ENCODE results near the gene ARHGAP19. TPM values are rescaled to one million over a fixed set of nuclear protein-coding genes. Genes with fewer than 3 reads are reported as not detected.
"Not testable (repeated sequence)": the region's sequence is repeated elsewhere in the genome, so short reads cannot be mapped to it uniquely, and the experiment has no call there.

Gene ARHGAP19
- total and polyA plus RNA-seq, 2 donors (not counting 3 experiments of a cell fraction or from before 2014, with no cell fraction given): 6.8 to 20.0 TPM

DNA sequence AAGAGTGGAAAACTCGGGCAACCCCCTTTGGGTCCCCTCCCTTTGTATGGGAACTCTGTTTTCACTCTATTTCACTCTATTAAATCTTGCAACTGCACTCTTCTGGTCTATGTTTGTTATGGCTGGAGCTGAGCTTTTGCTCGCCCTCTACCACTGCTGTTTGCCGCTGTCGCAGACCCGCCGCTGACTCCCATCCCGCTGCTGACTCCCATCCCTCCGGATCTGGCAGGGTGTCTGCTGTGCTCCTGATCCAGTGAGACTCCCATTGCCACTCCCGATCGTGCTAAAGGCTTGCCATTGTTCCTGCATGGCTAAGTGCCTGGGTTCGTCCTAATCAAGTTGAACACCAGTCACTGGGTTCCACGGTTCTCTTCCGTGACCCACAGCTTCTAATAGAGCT, 2.4 kb downstream of the ARHGAP19 start:
- H3K79me2 ChIP-seq (ENCODE audit: control insufficient read depth, insufficient read depth, low read length): peaks cover 18% of the 10 kb centered on the region
- H3K4me3 ChIP-seq (replicated peaks in 1 of 3; ENCODE audit: insufficient read depth in 1 of 3, low read depth in 1 of 3, low read length in 3 of 3); DNase-seq (ENCODE audit: low read depth, low spot score); H3K9ac ChIP-seq (replicated peaks; ENCODE audit: extremely low read depth, insufficient read depth, low read length); H3K9me3 ChIP-seq (replicated peaks; ENCODE audit: control insufficient read depth, insufficient read depth, low read length); H3K4me1 ChIP-seq (ENCODE audit: control insufficient read depth, extremely low read depth, insufficient read depth, low read length); dilution Hi-C loops (cut with MboI; ENCODE audit: extremely low pct_ligation_motif_present, low sequenced_read_pairs); FAIRE-seq; H2AFZ ChIP-seq (ENCODE audit: low read depth, low read length); H3K9me1 ChIP-seq (replicated peaks; ENCODE audit: control insufficient read depth, extremely low read depth, insufficient read depth, low read length); H3K4me2 ChIP-seq (ENCODE audit: insufficient read depth, low read length); intact Hi-C loops (cut with micrococcal nuclease); BruUV-seq (replicated peaks); H3K36me3 ChIP-seq (ENCODE audit: control insufficient read depth in 2 of 2, extremely low read depth in 1 of 2, insufficient read depth in 2 of 2, low read length in 2 of 2); H3K27me3 ChIP-seq (ENCODE audit: control insufficient read depth in 2 of 2, insufficient read depth in 2 of 2, low read length in 2 of 2); H4K20me1 ChIP-seq (replicated peaks; ENCODE audit: control insufficient read depth, extremely low read depth, insufficient read depth, low read length); H3K27ac ChIP-seq (ENCODE audit: insufficient read depth, low read depth, low read length); POLR2A ChIA-PET: not testable (repeated sequence)
- CTCF ChIA-PET: interaction anchor here (3.8 kb wide), 1 partner anchor 12 kb away, joined by 15 read pairs; no protein-coding TSS in a partner anchor

DNA sequence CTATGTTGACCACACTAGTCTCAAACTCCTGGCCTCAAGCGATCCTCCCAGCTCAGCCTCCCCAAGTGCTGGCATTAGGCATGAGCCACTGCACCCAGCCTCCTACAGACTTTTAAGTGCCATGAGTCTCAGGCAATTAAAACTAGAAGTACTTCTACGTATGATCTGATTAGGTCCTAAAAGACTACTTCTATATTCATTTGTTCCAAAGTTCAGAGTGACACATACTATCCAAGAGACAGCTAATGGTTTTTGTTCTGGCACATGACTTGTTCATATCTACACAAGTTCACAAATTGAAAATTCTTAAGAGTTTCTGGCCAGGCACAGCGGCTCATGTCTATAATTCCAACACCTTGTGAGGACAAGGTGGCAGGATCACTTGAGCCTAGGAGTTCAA, 11.7 kb downstream of the ARHGAP19 start:
- H3K9me1 ChIP-seq (replicated peaks; ENCODE audit: control insufficient read depth, extremely low read depth, insufficient read depth, low read length): no peaks in the 10 kb centered on the region
- DNase-seq (ENCODE audit: low read depth, low spot score): no peak
- H3K27me3 ChIP-seq (ENCODE audit: control insufficient read depth in 2 of 2, insufficient read depth in 2 of 2, low read length in 2 of 2): no peaks in the 10 kb centered on the region
- no TSS peak for BruUV-seq (replicated peaks)
- H2AFZ ChIP-seq (ENCODE audit: low read depth, low read length): no peak overlapping the region
- CTCF ChIA-PET: interaction anchor here (2.4 kb wide), 1 partner anchor 52 kb away, joined by 9 read pairs; no protein-coding TSS in a partner anchor
- POLR2A ChIA-PET: no interaction called here
- no peaks in the 10 kb centered on the region for H3K9me3 ChIP-seq (replicated peaks; ENCODE audit: control insufficient read depth, insufficient read depth, low read length)
- peaks cover 12% of the 10 kb centered on the region for H3K79me2 ChIP-seq (ENCODE audit: control insufficient read depth, insufficient read depth, low read length)
- intact Hi-C loops (cut with micrococcal nuclease): no loop called here
- no peak overlapping the region for H3K9ac ChIP-seq (replicated peaks; ENCODE audit: extremely low read depth, insufficient read depth, low read length)
- no peak overlapping the region for H3K27ac ChIP-seq (ENCODE audit: insufficient read depth, low read depth, low read length)
- no peak for TF ChIP-seq GATA2 (IDR thresholded peaks at IDR 0.05; ENCODE audit: insufficient read depth, insufficient read length, low read depth, low read length)
- TF ChIP-seq, protein P1, sequence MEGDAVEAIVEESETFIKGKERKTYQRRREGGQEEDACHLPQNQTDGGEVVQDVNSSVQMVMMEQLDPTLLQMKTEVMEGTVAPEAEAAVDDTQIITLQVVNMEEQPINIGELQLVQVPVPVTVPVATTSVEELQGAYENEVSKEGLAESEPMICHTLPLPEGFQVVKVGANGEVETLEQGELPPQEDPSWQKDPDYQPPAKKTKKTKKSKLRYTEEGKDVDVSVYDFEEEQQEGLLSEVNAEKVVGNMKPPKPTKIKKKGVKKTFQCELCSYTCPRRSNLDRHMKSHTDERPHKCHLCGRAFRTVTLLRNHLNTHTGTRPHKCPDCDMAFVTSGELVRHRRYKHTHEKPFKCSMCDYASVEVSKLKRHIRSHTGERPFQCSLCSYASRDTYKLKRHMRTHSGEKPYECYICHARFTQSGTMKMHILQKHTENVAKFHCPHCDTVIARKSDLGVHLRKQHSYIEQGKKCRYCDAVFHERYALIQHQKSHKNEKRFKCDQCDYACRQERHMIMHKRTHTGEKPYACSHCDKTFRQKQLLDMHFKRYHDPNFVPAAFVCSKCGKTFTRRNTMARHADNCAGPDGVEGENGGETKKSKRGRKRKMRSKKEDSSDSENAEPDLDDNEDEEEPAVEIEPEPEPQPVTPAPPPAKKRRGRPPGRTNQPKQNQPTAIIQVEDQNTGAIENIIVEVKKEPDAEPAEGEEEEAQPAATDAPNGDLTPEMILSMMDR (IDR thresholded peaks at IDR 0.05; ENCODE audit: extremely low read depth in 1 of 2, insufficient read depth in 1 of 2, low read depth in 1 of 2, low read length in 2 of 2): no peak
- TF ChIP-seq FOS (IDR thresholded peaks at IDR 0.05; ENCODE audit: borderline replicate concordance, insufficient read depth, low read length): no peak
- no peak for TF ChIP-seq MYC (IDR thresholded peaks at IDR 0.05; ENCODE audit: low read depth, low read length)
- no peak for TF ChIP-seq JUN (IDR thresholded peaks at IDR 0.05; ENCODE audit: borderline replicate concordance, insufficient read depth, insufficient read length, low read depth)
- TF ChIP-seq POLR2AphosphoS5 (IDR thresholded peaks at IDR 0.05; ENCODE audit: insufficient read depth, low read depth, low read length): no peak
- no peak for TF ChIP-seq EZH2 (IDR thresholded peaks at IDR 0.05; ENCODE audit: borderline replicate concordance, low read depth, low read length, severe bottlenecking)
- H3K4me2 ChIP-seq (ENCODE audit: insufficient read depth, low read length): no peak overlapping the region
- H3K36me3 ChIP-seq (ENCODE audit: control insufficient read depth in 2 of 2, extremely low read depth in 1 of 2, insufficient read depth in 2 of 2, low read length in 2 of 2): no peaks in the 10 kb centered on the region
- H3K4me1 ChIP-seq (ENCODE audit: control insufficient read depth, extremely low read depth, insufficient read depth, low read length): peaks cover 4% of the 10 kb centered on the region
- H4K20me1 ChIP-seq (replicated peaks; ENCODE audit: control insufficient read depth, extremely low read depth, insufficient read depth, low read length): no peaks in the 10 kb centered on the region
- no peak for FAIRE-seq
- dilution Hi-C loops (cut with MboI; ENCODE audit: extremely low pct_ligation_motif_present, low sequenced_read_pairs): no loop called here
- H3K4me3 ChIP-seq (replicated peaks in 1 of 3; ENCODE audit: insufficient read depth in 1 of 3, low read depth in 1 of 3, low read length in 3 of 3): no peak overlapping the region

Data from endothelial cell of umbilical vein (primary cell).